KMS-11 (cell line): ENCODE measurements around the gene ATXN2.

Experiments
- H2AFZ ChIP-seq: fragments of 200-600 bp; sonication (generic); 2 replicates; pipeline ENCODE4 v1.6.1; 2016; ENCODE audit warnings: antibody characterized with exemption, mixed run types, low read depth
- H3K27ac ChIP-seq: fragments of 200-600 bp; sonication (generic); 2 replicates; pipeline ENCODE4 v1.6.1; 2016; ENCODE audit warnings: mild to moderate bottlenecking, mixed run types
- H3K27me3 ChIP-seq: fragments of 200-600 bp; sonication (generic); 2 replicates; pipeline ENCODE4 v1.6.1; 2017; ENCODE audit warnings: mild to moderate bottlenecking, low read depth, mixed run types, moderate library complexity; ENCODE audit not compliant: insufficient read depth
- H3K36me3 ChIP-seq: fragments of 200-600 bp; sonication (generic); 2 replicates; pipeline ENCODE4 v1.6.1; 2017; ENCODE audit warnings: mild to moderate bottlenecking, mixed run types; ENCODE audit not compliant: insufficient read depth
- H3K4me1 ChIP-seq: fragments of 200-600 bp; sonication (generic); 2 replicates; pipeline ENCODE4 v1.6.1; 2016; ENCODE audit warnings: mild to moderate bottlenecking, low read depth, mixed run types; ENCODE audit not compliant: poor library complexity, severe bottlenecking
- H3K4me2 ChIP-seq: fragments of 200-600 bp; sonication (generic); 2 replicates; pipeline ENCODE4 v1.7.0; 2016; ENCODE audit warnings: mild to moderate bottlenecking, mixed run types
- H3K4me3 ChIP-seq: fragments of 200-600 bp; sonication (generic); IDR thresholded peaks from 2 replicates; pipeline ENCODE4 v1.6.1; 2017; ENCODE audit warnings: low read depth, low read length, mixed read lengths; ENCODE audit not compliant: insufficient read depth
- H3K79me2 ChIP-seq: fragments of 200-600 bp; sonication (generic); 2 replicates; pipeline ENCODE4 v1.6.1; 2016; ENCODE audit warnings: low read depth, mixed run types; ENCODE audit not compliant: insufficient read depth
- H3K9ac ChIP-seq: fragments of 200-600 bp; sonication (generic); 2 replicates; pipeline ENCODE4 v1.6.1; 2016; ENCODE audit warnings: mild to moderate bottlenecking, mixed run types
- H4K20me1 ChIP-seq: fragments of 200-600 bp; sonication (generic); 2 replicates; pipeline ENCODE4 v1.6.1; 2016; ENCODE audit warnings: mild to moderate bottlenecking, mixed run types; ENCODE audit not compliant: insufficient read depth
- TF ChIP-seq, protein P1 (sequence below): fragments of 200-600 bp; sonication (generic); conservative IDR thresholded peaks from 2 replicates; pipeline ENCODE4 v1.6.1; 2017; ENCODE audit warnings: low read depth, mild to moderate bottlenecking, antibody characterized with exemption, low read length, moderate library complexity, mixed read lengths

The ATXN2 gene, protein sequence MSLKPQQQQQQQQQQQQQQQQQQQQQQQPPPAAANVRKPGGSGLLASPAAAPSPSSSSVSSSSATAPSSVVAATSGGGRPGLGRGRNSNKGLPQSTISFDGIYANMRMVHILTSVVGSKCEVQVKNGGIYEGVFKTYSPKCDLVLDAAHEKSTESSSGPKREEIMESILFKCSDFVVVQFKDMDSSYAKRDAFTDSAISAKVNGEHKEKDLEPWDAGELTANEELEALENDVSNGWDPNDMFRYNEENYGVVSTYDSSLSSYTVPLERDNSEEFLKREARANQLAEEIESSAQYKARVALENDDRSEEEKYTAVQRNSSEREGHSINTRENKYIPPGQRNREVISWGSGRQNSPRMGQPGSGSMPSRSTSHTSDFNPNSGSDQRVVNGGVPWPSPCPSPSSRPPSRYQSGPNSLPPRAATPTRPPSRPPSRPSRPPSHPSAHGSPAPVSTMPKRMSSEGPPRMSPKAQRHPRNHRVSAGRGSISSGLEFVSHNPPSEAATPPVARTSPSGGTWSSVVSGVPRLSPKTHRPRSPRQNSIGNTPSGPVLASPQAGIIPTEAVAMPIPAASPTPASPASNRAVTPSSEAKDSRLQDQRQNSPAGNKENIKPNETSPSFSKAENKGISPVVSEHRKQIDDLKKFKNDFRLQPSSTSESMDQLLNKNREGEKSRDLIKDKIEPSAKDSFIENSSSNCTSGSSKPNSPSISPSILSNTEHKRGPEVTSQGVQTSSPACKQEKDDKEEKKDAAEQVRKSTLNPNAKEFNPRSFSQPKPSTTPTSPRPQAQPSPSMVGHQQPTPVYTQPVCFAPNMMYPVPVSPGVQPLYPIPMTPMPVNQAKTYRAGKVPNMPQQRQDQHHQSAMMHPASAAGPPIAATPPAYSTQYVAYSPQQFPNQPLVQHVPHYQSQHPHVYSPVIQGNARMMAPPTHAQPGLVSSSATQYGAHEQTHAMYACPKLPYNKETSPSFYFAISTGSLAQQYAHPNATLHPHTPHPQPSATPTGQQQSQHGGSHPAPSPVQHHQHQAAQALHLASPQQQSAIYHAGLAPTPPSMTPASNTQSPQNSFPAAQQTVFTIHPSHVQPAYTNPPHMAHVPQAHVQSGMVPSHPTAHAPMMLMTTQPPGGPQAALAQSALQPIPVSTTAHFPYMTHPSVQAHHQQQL

DNA sequence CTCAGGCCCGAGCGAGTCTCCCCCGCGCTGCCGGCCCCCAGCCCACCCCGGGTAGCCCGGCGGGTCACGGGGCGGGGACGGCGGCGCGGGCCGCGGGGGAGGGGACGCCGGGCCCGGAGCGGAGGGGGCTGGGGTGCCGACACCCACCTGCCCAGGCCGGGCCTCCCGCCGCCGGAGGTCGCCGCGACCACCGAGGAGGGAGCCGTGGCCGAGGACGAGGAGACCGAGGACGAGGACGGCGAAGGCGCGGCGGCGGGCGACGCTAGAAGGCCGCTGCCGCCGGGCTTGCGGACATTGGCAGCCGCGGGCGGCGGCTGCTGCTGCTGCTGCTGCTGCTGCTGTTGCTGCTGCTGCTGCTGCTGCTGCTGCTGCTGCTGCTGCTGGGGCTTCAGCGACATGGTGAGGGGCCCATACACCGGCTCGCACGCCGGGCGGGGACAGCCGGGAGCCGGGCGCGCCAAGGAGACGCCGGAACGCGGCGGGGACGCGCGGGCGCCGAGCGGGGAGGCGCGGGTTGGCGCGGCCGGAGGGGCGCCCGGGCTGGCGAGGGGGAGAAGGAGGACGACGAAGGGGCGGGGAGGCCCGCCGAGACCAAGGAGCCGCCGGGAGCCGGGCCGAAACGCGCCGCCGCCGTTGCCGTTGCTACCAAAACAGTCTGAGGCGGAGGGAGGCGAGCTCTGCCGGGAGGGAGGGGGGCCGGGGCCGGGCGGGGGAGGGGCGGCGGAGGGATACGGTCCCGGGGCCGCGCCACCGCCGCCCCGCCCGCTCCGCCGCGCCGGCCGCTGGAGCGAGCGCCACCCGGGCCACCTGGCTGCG is at the start of gene ATXN2:
TSS of gene ATXN2 (minus strand) at position 679 of the 816 bp plus-strand sequence. CDS start at position 398, 281 bp downstream.
- no peaks in the 10 kb centered on the region for H3K36me3 ChIP-seq
- peak within 1 kb of the TSS; percentile 67 for H3K9ac ChIP-seq
- H3K4me3 ChIP-seq = no peak within 1 kb of the TSS
- H3K27ac ChIP-seq = peak within 1 kb of the TSS; percentile 65
- peak within 1 kb of the TSS; percentile 63 for H3K4me2 ChIP-seq
- no peaks in the 10 kb centered on the region for H4K20me1 ChIP-seq
- peaks cover 18% of the 10 kb centered on the region for H3K4me1 ChIP-seq
- peak within 1 kb of the TSS; percentile 57 for H2AFZ ChIP-seq
- TF ChIP-seq, protein P1, sequence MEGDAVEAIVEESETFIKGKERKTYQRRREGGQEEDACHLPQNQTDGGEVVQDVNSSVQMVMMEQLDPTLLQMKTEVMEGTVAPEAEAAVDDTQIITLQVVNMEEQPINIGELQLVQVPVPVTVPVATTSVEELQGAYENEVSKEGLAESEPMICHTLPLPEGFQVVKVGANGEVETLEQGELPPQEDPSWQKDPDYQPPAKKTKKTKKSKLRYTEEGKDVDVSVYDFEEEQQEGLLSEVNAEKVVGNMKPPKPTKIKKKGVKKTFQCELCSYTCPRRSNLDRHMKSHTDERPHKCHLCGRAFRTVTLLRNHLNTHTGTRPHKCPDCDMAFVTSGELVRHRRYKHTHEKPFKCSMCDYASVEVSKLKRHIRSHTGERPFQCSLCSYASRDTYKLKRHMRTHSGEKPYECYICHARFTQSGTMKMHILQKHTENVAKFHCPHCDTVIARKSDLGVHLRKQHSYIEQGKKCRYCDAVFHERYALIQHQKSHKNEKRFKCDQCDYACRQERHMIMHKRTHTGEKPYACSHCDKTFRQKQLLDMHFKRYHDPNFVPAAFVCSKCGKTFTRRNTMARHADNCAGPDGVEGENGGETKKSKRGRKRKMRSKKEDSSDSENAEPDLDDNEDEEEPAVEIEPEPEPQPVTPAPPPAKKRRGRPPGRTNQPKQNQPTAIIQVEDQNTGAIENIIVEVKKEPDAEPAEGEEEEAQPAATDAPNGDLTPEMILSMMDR = no peak
- H3K79me2 ChIP-seq = peaks cover 42% of the 10 kb centered on the region
- H3K27me3 ChIP-seq = no peaks in the 10 kb centered on the region

DNA sequence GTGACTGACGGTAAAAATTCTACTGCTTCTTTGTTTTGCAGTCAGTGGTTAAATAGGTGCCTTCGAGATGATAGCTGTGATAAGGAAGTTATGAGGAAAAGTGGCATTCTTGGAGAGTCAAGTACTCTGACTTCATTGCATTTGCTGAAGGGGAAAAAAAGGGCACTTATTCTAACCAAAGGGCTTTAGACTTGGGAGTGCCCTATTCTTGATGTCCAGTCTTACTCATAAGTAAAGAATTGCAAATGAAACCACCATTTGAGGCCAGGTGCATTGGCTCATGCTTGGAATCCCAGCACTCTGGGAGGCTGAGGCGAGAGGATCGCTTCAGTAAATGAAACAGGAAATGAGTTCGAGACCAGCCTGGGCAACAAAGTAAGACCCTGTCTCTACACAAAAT is 46.3 kb upstream of the ATXN2 start:
- no peaks in the 10 kb centered on the region for H3K79me2 ChIP-seq
- no peaks in the 10 kb centered on the region for H3K36me3 ChIP-seq
- H3K4me2 ChIP-seq = no peak overlapping the region
- no peak overlapping the region for H3K27ac ChIP-seq
- no peaks in the 10 kb centered on the region for H4K20me1 ChIP-seq
- no peak overlapping the region for H2AFZ ChIP-seq
- H3K4me3 ChIP-seq = no peak overlapping the region
- peaks cover 25% of the 10 kb centered on the region for H3K4me1 ChIP-seq
- TF ChIP-seq, protein P1 = no peak
- no peak overlapping the region for H3K9ac ChIP-seq
- H3K27me3 ChIP-seq = no peaks in the 10 kb centered on the region

DNA sequence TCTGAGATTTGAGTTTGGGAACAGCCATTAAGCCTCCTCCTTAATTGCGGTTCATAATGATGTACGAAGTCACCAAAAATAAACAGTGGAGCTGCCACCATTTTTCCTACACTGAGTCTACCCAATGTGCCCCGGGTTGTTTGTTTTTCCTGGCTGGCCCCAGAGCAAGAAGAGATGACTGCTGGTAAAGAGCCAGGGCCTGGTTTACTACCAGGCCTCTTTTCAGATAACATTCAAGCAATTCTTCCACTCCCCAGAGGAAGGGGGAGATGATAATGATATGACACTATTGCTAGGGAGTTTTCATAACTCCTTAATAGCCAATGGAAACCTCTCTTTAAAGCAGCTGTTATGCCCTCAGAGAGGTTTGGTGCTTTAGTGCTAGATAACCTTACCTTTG is 44.3 kb upstream of the ATXN2 start:
- no peak overlapping the region for H2AFZ ChIP-seq
- H3K4me1 ChIP-seq = peaks cover 25% of the 10 kb centered on the region
- no peaks in the 10 kb centered on the region for H3K79me2 ChIP-seq
- no peak overlapping the region for H3K27ac ChIP-seq
- H3K4me2 ChIP-seq = no peak overlapping the region
- H3K9ac ChIP-seq = no peak overlapping the region
- TF ChIP-seq, protein P1 = no peak
- H3K4me3 ChIP-seq = no peak overlapping the region
- H3K36me3 ChIP-seq = no peaks in the 10 kb centered on the region
- H3K27me3 ChIP-seq = no peaks in the 10 kb centered on the region
- no peaks in the 10 kb centered on the region for H4K20me1 ChIP-seq
